Non-pigmented ciliary epithelial cell (primary cell): ENCODE results near the gene ZNF350.
"Not testable (repeated sequence)": the region's sequence is repeated elsewhere in the genome, so short reads cannot be mapped to it uniquely, and the experiment has no call there.

ENCODE experiments used
- DNase-seq: peaks from one replicate; pipeline ENCODE4 v3.0.0-alpha.2; 2010; ENCODE audit warnings: low read depth

ZNF350 gene

GRCh38 chr19:51986309-51987291 is at the start of gene ZNF350:
Gene ZNF350, minus strand, starts transcription at chr19:51986840. Its CDS starts 12,480 bp downstream, at chr19:51974360.
- DNase-seq = peak; percentile 84

DNA sequence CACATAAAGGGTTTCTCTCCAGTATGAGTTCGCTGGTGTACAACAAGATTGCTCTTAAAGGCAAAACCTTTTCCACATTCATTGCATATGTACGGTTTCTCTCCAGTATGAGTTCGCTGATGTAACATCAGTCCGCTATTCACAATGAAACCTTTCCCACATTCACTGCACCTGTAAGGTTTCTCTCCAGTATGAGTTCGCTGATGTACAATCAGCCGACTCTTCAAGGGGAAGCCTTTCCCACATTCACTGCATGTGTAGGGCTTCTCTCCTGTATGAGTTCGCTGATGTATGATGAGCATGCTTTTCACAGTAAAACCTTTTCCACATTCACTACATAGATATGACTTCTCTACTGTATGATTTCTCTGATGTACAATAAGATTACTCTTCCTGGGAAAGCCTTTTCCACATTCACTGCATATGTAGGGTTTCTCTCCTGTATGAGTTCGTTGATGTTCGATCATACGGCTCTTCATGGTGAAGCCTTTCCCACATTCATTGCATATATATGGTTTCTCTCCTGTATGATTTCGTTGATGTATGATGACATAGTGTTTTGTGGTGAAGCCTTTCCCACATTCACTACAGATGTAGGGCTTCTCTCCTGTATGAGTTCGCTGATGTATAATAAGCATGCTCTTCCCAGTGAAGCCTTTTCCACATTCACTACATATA is 47.5 kb upstream of the ZNF350 start:
- DNase-seq = no peak

DNA sequence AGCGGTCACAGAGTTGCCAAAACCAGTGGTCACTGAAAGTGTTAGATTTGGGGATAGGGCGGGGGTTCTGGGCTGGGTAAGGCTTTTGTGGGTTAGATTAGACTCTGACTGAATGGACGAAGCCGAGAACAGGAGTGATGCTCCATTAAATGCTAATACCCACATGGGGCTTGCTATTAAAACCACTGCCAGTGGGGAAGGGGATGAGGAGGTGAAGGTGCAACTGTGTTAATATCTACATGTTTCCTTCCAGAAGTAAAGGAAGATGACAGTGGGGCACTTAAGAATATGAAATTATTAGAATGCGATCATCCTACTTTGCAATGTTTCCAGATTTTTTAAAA is 42.1 kb upstream of the ZNF350 start:
- no peak for DNase-seq

DNA sequence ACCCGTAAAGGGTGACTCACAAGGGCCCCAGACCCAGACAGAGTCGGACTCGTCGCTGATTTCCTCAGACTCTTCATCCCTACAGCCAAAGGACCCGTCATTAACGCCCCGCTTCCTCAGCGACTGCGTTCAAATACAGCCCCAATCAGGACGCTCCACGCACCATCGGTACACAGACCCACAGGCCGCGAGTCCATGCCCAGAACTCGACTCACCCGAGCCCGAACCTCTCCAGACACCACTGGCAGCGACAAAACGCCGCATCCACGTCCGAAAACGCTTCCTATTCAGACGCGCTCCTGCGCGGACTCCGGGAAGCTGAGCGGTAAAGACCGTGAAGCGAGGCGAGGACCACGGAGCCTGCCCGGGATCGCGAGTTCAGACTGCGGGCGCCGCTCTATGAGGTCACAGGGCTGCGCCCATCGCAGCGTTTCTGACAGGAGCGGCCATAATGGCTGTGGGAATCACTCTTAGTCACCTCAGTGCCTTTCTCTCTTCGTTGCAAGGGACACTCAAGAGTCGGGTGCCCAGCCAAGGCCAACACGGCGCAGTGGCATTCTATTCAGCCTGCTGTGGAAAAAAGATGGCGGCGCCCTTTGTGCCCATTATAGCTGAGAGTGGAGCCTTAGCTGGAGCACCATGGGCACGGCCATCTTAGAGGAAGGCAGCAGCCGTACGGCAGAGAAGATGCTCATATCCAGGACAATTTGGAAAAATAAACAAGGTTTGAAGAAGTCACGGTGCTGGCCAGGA is 41.6 kb upstream of the ZNF350 start, which contains the start of gene ZNF614:
Gene ZNF614 (minus strand): TSS at position 353 of the 753 bp plus-strand sequence. CDS start 2,634 bp downstream, outside the sequence.
- DNase-seq = peak; percentile 44

- not testable (repeated sequence) for DNase-seq
Measured at GRCh38 chr19:52026255-52026990, 39.8 kb upstream of the ZNF350 start.

DNA sequence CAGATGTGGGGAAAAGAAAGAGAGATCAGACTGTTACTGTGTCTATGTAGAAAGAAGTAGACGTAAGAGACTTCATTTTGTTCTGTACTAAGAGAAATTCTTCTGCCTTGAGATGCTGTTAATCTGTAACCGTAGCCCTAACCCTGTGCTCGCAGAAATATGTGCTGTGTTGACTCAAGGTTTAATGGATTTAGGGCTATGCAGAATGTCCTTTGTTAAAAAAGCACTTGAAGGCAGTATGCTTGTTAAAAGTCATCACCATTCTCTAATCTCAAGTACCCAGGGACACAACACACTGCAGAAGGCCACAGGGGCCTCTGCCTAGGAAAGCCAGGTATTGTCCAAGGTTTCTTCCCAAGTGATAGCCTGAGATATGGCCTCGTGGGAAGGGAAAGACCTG is 37.8 kb upstream of the ZNF350 start:
- DNase-seq = not testable (repeated sequence)

- DNase-seq = no peak
Measured at GRCh38 chr19:52022193-52022592, 35.6 kb upstream of the ZNF350 start.

- no peak for DNase-seq
Measured at GRCh38 chr19:52020506-52020905, 33.9 kb upstream of the ZNF350 start.

DNA sequence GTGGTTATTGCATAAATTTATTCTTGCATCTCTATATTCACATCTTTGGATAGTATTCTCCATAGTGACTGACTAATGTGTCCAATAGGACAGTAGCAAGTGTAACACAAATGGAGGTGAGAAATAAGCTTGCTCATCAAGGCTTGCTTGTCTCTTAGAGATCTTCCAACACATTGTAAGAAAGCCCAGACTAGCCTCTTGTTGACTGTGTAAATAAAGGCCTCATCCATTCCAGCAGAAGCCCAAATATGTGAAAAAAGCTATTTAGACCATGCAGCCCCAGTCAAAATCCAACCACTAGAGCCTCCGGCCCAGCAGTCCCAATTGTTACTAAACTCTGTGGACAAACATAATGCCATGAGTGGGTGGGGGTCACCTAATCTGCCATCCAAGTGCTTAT is 24.0 kb upstream of the ZNF350 start:
- DNase-seq = no peak

GRCh38 chr19:52007806-52008557 is 21.3 kb upstream of the ZNF350 start, which contains the start of gene ZNF615:
Gene ZNF615, minus strand, starts transcription at chr19:52008211. Its CDS starts 4,500 bp downstream, at chr19:52003711.
- peak; percentile 37 for DNase-seq

- no peak for DNase-seq
Measured at GRCh38 chr19:52007451-52007805, 20.8 kb upstream of the ZNF350 start.

- DNase-seq = no peak
Measured at GRCh38 chr19:51994048-51994644, 7.5 kb upstream of the ZNF350 start.

GRCh38 chr19:51993422-51993821 is 6.8 kb upstream of the ZNF350 start:
- no peak for DNase-seq

DNA sequence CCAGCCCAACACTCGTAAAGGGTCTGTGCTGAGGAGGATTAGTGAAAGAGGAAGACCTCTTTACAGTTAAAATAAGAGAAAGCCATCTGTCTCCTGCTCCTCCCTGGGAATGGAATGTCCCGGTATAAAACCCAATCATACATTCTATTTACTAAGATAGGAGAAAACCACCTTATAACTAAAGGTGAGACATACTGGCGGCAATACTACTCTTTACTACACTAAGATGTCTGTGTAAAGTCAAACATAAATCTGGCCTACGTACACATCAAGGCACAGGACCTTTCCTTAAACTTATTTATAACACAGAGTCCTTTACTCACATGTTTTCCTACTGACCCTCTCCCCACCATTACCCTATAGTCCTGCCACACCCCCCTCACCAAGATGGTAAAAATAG is 3.3 kb downstream of the ZNF350 start:
- DNase-seq = no peak

DNA sequence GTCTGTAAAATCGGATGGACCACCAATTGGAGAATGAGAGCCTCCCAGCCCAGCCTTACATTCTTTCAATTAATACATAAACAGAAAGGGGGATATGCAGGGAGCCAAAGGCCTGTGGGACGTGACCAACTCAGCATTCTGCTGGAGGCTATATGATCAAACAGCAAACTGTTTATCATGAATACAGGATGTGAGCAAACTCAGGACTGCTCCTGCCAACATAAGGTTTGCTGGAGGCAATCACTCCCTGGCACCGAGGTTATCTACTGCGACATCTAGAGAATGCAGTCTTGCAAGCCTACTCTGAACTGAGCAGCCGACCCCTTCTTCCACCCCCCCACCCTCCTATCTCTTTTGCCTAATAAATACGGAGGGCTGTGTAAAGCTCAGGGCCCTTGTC is 5.7 kb downstream of the ZNF350 start:
- not testable (repeated sequence) for DNase-seq

GRCh38 chr19:51980116-51980736 is 6.4 kb downstream of the ZNF350 start:
- no peak for DNase-seq

GRCh38 chr19:51978882-51979281 is 7.8 kb downstream of the ZNF350 start:
- no peak for DNase-seq

- DNase-seq = no peak
Measured at GRCh38 chr19:51977346-51977745, 9.3 kb downstream of the ZNF350 start.

GRCh38 chr19:51976852-51977251 is 9.8 kb downstream of the ZNF350 start:
- DNase-seq = no peak

DNA sequence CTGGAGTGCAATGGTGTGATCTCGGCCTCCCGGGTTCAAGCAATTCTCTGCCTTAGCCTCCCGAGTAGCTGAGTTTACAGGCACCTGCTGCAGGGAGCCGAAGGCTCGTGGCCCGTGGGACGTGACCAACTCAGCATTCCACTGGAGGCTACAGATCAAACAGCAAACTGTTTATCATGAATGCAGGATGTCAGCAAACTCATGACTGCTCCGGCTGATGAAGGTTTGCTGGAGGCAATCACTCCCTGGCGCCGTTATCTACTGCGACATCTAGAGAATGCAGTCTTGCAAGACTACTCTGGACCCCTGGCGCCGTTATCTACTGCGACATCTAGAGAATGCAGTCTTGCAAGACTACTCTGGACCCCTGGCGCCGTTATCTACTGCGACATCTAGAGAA is 10.9 kb downstream of the ZNF350 start:
- not testable (repeated sequence) for DNase-seq
